ENCODE results near the gene PDE4D.

DNA sequence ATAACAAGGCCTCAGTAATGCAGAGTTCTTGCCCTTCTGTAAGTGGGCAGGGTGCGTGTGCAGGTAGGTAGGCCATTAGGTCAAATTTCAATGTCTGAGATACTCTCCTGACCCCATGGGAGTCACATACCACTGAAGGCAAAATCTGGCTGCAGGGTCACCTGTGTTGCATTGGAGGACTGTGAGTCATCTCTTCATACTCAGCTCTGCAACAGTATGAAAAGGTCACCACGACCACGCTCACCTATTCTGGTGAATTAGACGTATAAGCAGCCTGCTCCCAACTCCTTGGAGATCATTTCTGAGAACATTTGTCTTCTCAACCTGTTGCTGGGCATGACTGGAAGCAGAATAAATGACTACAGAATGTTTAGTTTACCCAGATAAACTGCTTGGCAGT, 599.8 kb downstream of the PDE4D start:
- TF ChIP-seq POLR2A (IDR thresholded peaks at IDR 0.05) (no peak), CTCF (IDR thresholded peaks at IDR 0.05) (no peak)
